ENCODE results near the gene UNKL. TPM values are rescaled to one million over a fixed set of nuclear protein-coding genes. Genes with fewer than 3 reads are reported as not detected.

Gene UNKL
- total and polyA plus RNA-seq, 10 donors = 6.6 to 80.0 (median 44.4) TPM

- H3K27me3 ChIP-seq (replicated peaks in 1 of 7) = peaks cover 0 to 37% (median 0%) of the 10 kb centered on the region in 7 donors
- peaks cover 0 to 37% (median 2%) of the 10 kb centered on the region in 6 donors for H3K4me1 ChIP-seq
- no peak for TF ChIP-seq POLR2A (IDR thresholded peaks at IDR 0.05)
- TF ChIP-seq POLR2AphosphoS5 (IDR thresholded peaks at IDR 0.05) = no peak
- H3K27ac ChIP-seq = no peak overlapping the region
- peaks cover 0 to 57% (median 6%) of the 10 kb centered on the region in 6 donors for H3K36me3 ChIP-seq
- 93 to 98% (median 94%) methylated on average over 15 to 40 of the region's 40 CpGs for WGBS, 5 donors
- intact Hi-C loops (cut with DNase I; ENCODE audit: low total_unique reads) = no loop called here
- H3K9me3 ChIP-seq = no peaks in the 10 kb centered on the region
- no peak for DNase-seq
- no peak overlapping the region for H3K4me3 ChIP-seq
These were observed 20.4 kb upstream of the UNKL start for GRCh38 chr16:1434644-1435592.

GRCh38 chr16:1433756-1434155 is 19.3 kb upstream of the UNKL start:
- no peaks in the 10 kb centered on the region for H3K9me3 ChIP-seq
- intact Hi-C loops (cut with DNase I; ENCODE audit: low total_unique reads) = no loop called here
- H3K27me3 ChIP-seq (replicated peaks in 1 of 7) = peaks cover 0 to 46% (median 0%) of the 10 kb centered on the region in 7 donors
- H3K36me3 ChIP-seq = peaks cover 0 to 47% (median 6%) of the 10 kb centered on the region in 6 donors
- H3K4me3 ChIP-seq = no peak overlapping the region
- peaks cover 0 to 42% (median 2%) of the 10 kb centered on the region in 6 donors for H3K4me1 ChIP-seq
- TF ChIP-seq POLR2A (IDR thresholded peaks at IDR 0.05) = no peak
- no peak for TF ChIP-seq CTCF (IDR thresholded peaks at IDR 0.05 in 8 of 11, conservative IDR thresholded peaks at IDR 0.05 in 3 of 11)
- no peak for TF ChIP-seq POLR2AphosphoS5 (IDR thresholded peaks at IDR 0.05)
- DNase-seq = no peak
- H3K27ac ChIP-seq = no peak overlapping the region
- WGBS, 5 donors = 53 to 80% (median 59%) methylated on average over 1 to 22 of the region's 22 CpGs

- H3K27me3 ChIP-seq (replicated peaks in 1 of 7) = peaks cover 0 to 51% (median 0%) of the 10 kb centered on the region in 7 donors
- no peak for DNase-seq
- intact Hi-C loops (cut with DNase I; ENCODE audit: low total_unique reads) = no loop called here
- TF ChIP-seq POLR2AphosphoS5 (IDR thresholded peaks at IDR 0.05) = no peak
- TF ChIP-seq POLR2A (IDR thresholded peaks at IDR 0.05) = no peak
- no peak for TF ChIP-seq CTCF (IDR thresholded peaks at IDR 0.05 in 8 of 11, conservative IDR thresholded peaks at IDR 0.05 in 3 of 11)
- no peaks in the 10 kb centered on the region for H3K9me3 ChIP-seq
- H3K27ac ChIP-seq = peak overlapping the region in 2 of 8 donors; percentile 59 to 60
- peak overlapping the region in 2 of 8 donors; percentile 21 to 53 for H3K4me3 ChIP-seq
- H3K36me3 ChIP-seq = peaks cover 0 to 41% (median 6%) of the 10 kb centered on the region in 6 donors
- WGBS, 5 donors = 66 to 87% (median 84%) methylated on average over 5 to 14 of the region's 14 CpGs
- peaks cover 0 to 47% (median 5%) of the 10 kb centered on the region in 6 donors for H3K4me1 ChIP-seq
These were observed 18.7 kb upstream of the UNKL start for GRCh38 chr16:1433263-1433560.

- H3K27ac ChIP-seq = peak overlapping the region in 4 of 8 donors; percentile 57 to 60 (median 58)
- peaks cover 0 to 56% (median 0%) of the 10 kb centered on the region in 7 donors for H3K27me3 ChIP-seq (replicated peaks in 1 of 7)
- DNase-seq = no peak
- intact Hi-C loops (cut with DNase I; ENCODE audit: low total_unique reads) = no loop called here
- TF ChIP-seq CTCF (IDR thresholded peaks at IDR 0.05 in 8 of 11, conservative IDR thresholded peaks at IDR 0.05 in 3 of 11) (no peak), POLR2AphosphoS5 (IDR thresholded peaks at IDR 0.05) (peak in 1 of 3 donors; percentile 44)
- H3K36me3 ChIP-seq = peaks cover 0 to 35% (median 6%) of the 10 kb centered on the region in 6 donors
- 50 to 68% (median 59%) methylated on average over 56 to 63 of the region's 63 CpGs for WGBS, 5 donors
- peak overlapping the region in 5 of 8 donors; percentile 11 to 53 (median 21) for H3K4me3 ChIP-seq
- H3K4me1 ChIP-seq = peaks cover 0 to 53% (median 7%) of the 10 kb centered on the region in 6 donors
- no peaks in the 10 kb centered on the region for H3K9me3 ChIP-seq
These were observed 18.1 kb upstream of the UNKL start for GRCh38 chr16:1432388-1433262.
